Immature natural killer cell (primary cell): ENCODE results near the gene GAL3ST3. TPM values are rescaled to one million over a fixed set of nuclear protein-coding genes. Genes with fewer than 3 reads are reported as not detected.
A peak's percentile ranks its signal among the peaks of the same experiment; 100 is the strongest.
"Not testable (repeated sequence)": the region's sequence is repeated elsewhere in the genome, so short reads cannot be mapped to it uniquely, and the experiment has no call there.

Source experiments
- DNase-seq, 3 donors: peaks; one replicate each; pipeline ENCODE4 v3.0.0; 2022; ENCODE audit warnings: mixed read lengths in 1 of 3
- H3K27ac Mint-ChIP-seq, 6 donors: one replicate each; pipeline ENCODE4 v1.8.0; 2020; ENCODE audit warnings: mixed read lengths in 6 of 6, mild to moderate bottlenecking in 5 of 6, inconsistent platforms in 4 of 6, moderate library complexity in 3 of 6
- H3K27me3 Mint-ChIP-seq, 3 donors: one replicate each; pipeline ENCODE4 v1.8.0; 2020 to 2021; ENCODE audit warnings: low read depth in 3 of 3, mild to moderate bottlenecking in 3 of 3, mixed read lengths in 3 of 3, moderate library complexity in 3 of 3, inconsistent platforms in 1 of 3
- H3K36me3 Mint-ChIP-seq, 3 donors: one replicate each; pipeline ENCODE4 v1.8.0; 2020; ENCODE audit warnings: mixed read lengths in 3 of 3, inconsistent platforms in 2 of 3, mild to moderate bottlenecking in 2 of 3
- H3K4me1 Mint-ChIP-seq, 2 donors: one replicate each; pipeline ENCODE4 v1.8.0; 2020; ENCODE audit warnings: inconsistent platforms in 2 of 2, mild to moderate bottlenecking in 2 of 2, mixed read lengths in 2 of 2, moderate library complexity in 1 of 2
- H3K4me3 Mint-ChIP-seq, 5 donors: one replicate each; pipeline ENCODE4 v1.8.0; 2020; ENCODE audit warnings: mild to moderate bottlenecking in 5 of 5, mixed read lengths in 5 of 5, inconsistent platforms in 3 of 5, moderate library complexity in 3 of 5
- H3K9me3 Mint-ChIP-seq, 6 donors: one replicate each; pipeline ENCODE4 v1.8.0; 2020; ENCODE audit warnings: mild to moderate bottlenecking in 6 of 6, mixed read lengths in 6 of 6, inconsistent platforms in 4 of 6, moderate library complexity in 3 of 6
- polyA plus RNA-seq, 3 donors: library from polyadenylated mRNA; unstranded; fragments of 300-500 nt; fragmentation: Illumina TruSeq; gene quantifications; one replicate each; pipeline ENCODE4 v1.2.3, GENCODE V29; 2021

The GAL3ST3 gene
- not detected for polyA plus RNA-seq

DNA sequence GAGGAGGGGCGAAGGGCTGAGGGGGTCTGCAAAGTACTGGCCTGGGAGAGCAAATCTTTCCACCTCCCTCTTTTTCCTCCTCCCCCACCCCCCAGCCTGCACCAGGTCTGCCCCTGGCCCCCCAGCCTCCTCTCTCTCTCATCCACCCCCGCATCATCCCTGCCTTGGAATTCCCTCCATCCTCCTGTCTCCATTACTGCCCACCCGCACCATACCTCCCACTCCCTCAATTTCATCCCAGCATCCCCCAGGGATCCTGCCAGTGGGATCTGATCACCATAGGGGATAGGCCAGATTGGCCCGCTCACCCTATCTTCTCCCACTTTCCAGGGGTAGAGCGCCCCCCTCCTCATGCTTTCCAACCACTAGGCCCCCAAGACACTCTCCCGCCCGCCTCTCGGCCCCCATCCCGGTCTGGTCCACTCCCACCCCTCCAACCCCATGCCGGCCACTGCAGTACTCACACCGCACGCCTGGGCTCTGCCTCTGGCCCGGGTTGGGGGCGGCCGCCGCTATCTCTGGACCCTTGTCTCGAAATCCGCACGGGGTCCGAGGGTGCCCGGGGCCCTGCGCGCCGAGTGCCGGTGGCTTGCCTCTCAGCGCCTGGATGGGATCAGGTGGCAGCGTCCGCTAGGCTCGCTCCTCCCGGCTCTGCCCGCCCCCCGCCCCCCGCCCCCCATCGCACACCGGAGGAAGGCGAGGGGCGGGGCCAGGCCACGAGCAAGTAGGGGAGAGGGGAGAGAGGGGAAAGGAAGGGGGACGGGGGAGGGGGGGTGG lies at the start of gene GAL3ST3:
Gene GAL3ST3 (minus strand): TSS at position 615 of the 777 bp plus-strand sequence. CDS start 3,746 bp downstream, outside the sequence.
- H3K27me3 Mint-ChIP-seq, result peaks cover 0 to 15% (median 14%) of the 10 kb centered on the region in 3 donors
- H3K4me3 Mint-ChIP-seq, result no peak within 1 kb of the TSS
- H3K36me3 Mint-ChIP-seq, result peaks cover 0 to 9% (median 3%) of the 10 kb centered on the region in 3 donors
- no peak for DNase-seq
- H3K9me3 Mint-ChIP-seq, result no peaks in the 10 kb centered on the region
- no peak within 1 kb of the TSS for H3K27ac Mint-ChIP-seq
- H3K4me1 Mint-ChIP-seq, result peaks cover 36 to 43% of the 10 kb centered on the region in 2 donors

- not testable (repeated sequence) for H3K4me3 Mint-ChIP-seq, DNase-seq, H3K9me3 Mint-ChIP-seq, H3K36me3 Mint-ChIP-seq, H3K27me3 Mint-ChIP-seq, H3K27ac Mint-ChIP-seq
- peaks cover 13 to 22% of the 10 kb centered on the region in 2 donors for H3K4me1 Mint-ChIP-seq
Observed at GRCh38 chr11:66092125-66092524, 43.2 kb upstream of the GAL3ST3 start.

DNA sequence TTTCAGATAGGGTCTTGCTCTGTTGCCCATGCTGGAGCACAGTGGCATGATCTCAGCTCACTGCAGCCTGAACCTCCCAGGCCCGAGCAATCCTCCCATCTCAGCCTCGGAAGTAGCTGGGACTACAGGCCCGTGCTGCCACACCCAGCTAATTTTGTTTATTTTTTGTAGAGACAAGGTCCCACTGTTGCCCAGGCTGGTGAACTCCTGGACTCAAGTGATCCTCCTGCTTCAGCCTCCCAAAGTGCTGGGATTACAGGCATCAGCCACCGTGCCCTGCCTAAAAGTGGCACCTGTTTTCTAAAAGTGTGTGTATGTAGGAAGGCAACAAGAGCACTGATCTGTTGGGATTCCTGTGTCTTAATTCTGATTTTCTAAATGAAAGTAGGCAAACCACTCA lies 41.3 kb upstream of the GAL3ST3 start:
- Mint-ChIP-seq H3K4me3 (no peak overlapping the region), H3K27me3 (peaks cover 0 to 2% (median 0%) of the 10 kb centered on the region in 3 donors), H3K27ac (no peak overlapping the region), H3K36me3 (no peaks in the 10 kb centered on the region), H3K9me3 (no peaks in the 10 kb centered on the region), H3K4me1 (peaks cover 11 to 29% of the 10 kb centered on the region in 2 donors)
- no peak for DNase-seq

- Mint-ChIP-seq H3K9me3 (no peaks in the 10 kb centered on the region), H3K4me3 (no peak overlapping the region), H3K36me3 (no peaks in the 10 kb centered on the region), H3K4me1 (peaks cover 17 to 40% of the 10 kb centered on the region in 2 donors), H3K27ac (peak overlapping the region in 2 of 6 donors; percentile 17 to 35), H3K27me3 (peaks cover 0 to 2% (median 0%) of the 10 kb centered on the region in 3 donors)
- no peak for DNase-seq
Observed at GRCh38 chr11:66089067-66089466, 40.1 kb upstream of the GAL3ST3 start.

DNA sequence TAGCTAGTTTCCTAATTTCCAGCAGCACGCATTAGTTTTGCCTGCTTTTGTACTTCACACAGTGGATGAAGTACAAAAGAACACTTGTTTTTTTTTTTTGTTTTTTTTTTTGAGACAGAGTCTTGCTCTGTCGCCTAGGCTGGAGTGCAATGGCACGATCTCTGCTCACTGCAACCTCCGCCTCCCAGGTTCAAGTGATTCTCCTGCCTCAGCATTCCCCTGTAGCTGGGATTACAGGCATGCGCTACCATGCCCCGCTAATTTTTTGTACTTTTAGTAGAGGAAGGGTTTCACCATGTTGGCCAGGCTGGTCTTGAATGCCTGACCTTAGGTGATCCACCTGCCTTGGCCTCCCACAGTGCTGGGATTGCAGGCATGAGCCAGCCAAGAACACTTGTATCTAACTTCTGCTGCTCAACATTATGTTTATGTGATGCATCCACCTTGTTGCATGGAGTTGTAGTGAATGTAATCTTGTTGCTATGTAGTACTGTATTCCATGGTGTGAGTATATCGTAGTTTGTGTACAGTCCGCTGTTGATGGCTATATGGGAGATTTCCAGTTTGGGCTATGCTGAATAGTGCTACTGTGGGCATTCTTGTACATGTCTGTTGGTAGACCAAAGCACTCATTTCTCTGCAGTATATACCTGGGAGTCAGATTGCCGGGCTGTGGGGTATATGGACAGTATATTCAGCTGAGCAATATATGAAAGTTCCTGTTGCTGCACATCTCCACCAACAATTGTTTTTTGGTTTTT lies 38.4 kb upstream of the GAL3ST3 start:
- H3K9me3 Mint-ChIP-seq, result no peaks in the 10 kb centered on the region
- H3K27me3 Mint-ChIP-seq, result peaks cover 0 to 3% (median 0%) of the 10 kb centered on the region in 3 donors
- H3K4me1 Mint-ChIP-seq, result peaks cover 28 to 55% of the 10 kb centered on the region in 2 donors
- H3K36me3 Mint-ChIP-seq, result no peaks in the 10 kb centered on the region
- no peak overlapping the region for H3K4me3 Mint-ChIP-seq
- peak overlapping the region in 4 of 6 donors; percentile 36 to 77 (median 50) for H3K27ac Mint-ChIP-seq
- DNase-seq, result no peak

DNA sequence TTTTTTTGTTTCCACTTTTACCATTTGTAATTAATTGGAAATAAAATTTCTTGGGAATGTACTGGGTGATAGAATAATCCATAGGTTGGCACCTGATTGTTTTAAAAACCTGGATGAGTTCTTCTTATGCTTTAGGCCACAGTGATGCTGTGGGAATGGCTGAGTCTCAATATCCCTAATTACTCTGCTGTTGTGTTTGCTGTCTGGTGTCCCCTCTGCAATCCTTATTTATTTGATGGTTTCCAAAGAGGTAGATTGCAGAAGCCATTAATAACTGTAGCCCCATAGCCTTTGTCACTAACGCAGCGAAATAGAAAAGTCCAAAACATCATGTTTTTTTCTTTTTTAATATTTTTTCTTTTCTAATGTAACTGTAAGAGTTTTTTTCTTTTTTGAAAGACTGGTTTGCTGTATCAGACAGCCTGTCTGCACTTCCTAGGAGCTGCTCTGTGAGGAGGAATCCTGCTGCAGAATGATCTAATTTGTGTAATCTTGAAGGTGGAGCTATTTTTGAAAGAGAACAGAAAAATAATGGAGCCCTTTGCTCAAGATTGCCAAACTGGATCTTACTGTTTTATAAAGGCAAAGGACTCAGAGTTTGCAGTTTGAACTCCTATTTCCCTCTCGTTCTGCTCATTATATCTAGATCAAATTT lies 36.0 kb upstream of the GAL3ST3 start:
- Mint-ChIP-seq H3K36me3 (peaks cover 0 to under 1% (median 0%) of the 10 kb centered on the region in 3 donors), H3K27me3 (peaks cover 0 to 3% (median 0%) of the 10 kb centered on the region in 3 donors), H3K27ac (peak overlapping the region; percentile 46 to 95 (median 76)), H3K9me3 (no peaks in the 10 kb centered on the region), H3K4me1 (peaks cover 52 to 79% of the 10 kb centered on the region in 2 donors), H3K4me3 (no peak overlapping the region)
- no peak for DNase-seq

DNA sequence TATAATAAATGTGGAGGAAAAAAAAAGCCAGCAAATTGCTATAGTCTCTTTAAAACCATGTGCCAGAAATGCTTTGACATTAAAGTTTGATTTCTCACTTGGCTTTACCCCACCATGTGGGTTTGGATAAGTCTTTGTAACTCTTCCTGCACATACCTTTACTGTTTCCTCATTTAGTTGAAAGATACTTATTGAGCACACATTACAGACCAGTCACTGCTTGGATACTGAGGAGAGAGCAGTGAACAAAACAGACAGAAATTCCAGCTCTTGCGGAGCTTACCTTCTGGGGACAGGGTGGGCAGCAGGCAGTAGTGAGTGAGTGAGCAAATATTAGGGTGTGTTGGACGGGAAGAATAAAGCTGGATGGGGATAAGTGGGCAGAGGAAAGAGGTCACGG lies 34.8 kb upstream of the GAL3ST3 start:
- H3K9me3 Mint-ChIP-seq, result no peaks in the 10 kb centered on the region
- peaks cover 0 to 7% (median 0%) of the 10 kb centered on the region in 3 donors for H3K36me3 Mint-ChIP-seq
- H3K27ac Mint-ChIP-seq, result peak overlapping the region; percentile 29 to 95 (median 76)
- DNase-seq, result no peak
- H3K4me1 Mint-ChIP-seq, result peaks cover 64 to 84% of the 10 kb centered on the region in 2 donors
- no peak overlapping the region for H3K4me3 Mint-ChIP-seq
- H3K27me3 Mint-ChIP-seq, result peaks cover 0 to 3% (median 0%) of the 10 kb centered on the region in 3 donors

DNA sequence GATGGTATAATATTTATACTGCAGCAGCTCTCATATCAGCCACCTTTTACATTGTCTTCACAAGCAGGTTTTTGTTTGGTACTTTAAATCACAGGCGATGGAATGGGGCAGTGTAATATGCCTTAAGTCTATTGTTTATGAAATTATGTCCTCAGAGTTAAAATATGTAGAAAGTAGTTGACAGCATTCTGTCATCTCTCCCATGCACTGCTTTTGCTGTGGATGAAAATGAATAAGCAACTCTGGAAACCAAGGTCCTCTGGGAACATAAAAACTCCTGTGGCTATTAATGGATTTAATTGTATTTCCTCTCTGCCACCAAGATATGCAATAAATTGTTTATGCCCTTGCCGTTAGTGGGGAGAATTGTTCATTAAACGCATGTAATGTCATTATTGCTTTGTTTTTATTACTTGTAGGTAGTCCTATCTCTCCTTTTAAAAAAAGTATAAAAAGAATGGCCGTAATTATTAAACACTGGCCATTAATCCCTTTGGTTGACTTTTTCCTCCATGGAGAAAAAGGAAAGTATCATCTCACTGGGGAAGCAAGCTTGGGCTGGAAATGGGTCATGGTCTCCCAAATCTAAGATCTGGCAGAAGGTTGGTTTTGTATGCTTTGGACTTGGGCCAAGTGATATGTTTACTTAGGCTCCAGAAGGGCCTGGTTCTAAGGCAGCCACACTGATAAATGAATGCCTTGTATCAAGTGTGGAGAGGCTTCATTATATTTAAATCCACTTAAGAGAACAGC lies 34.2 kb upstream of the GAL3ST3 start:
- no peak for DNase-seq
- H3K4me3 Mint-ChIP-seq, result peak overlapping the region in 3 of 5 donors; percentile 4 to 24 (median 17)

GRCh38 chr11:66081505-66081904 lies 32.5 kb upstream of the GAL3ST3 start:
- peak; percentile 69 to 71 (median 69) for DNase-seq
- Mint-ChIP-seq H3K36me3 (peaks cover 7 to 15% (median 8%) of the 10 kb centered on the region in 3 donors), H3K4me3 (peak overlapping the region; percentile 85 to 97 (median 92)), H3K27ac (peak overlapping the region; percentile 92 to 99 (median 96)), H3K9me3 (no peaks in the 10 kb centered on the region), H3K4me1 (peaks cover 65 to 83% of the 10 kb centered on the region in 2 donors), H3K27me3 (peaks cover 0 to 1% (median 0%) of the 10 kb centered on the region in 3 donors)

More for the DNA sequence above, 34.2 kb upstream of the GAL3ST3 start:
- peaks cover 0 to 1% (median 0%) of the 10 kb centered on the region in 3 donors for H3K27me3 Mint-ChIP-seq
- H3K36me3 Mint-ChIP-seq, result peaks cover 4 to 13% (median 6%) of the 10 kb centered on the region in 3 donors
- no peaks in the 10 kb centered on the region for H3K9me3 Mint-ChIP-seq
- H3K27ac Mint-ChIP-seq, result peak overlapping the region; percentile 29 to 95 (median 72)
- peaks cover 68 to 84% of the 10 kb centered on the region in 2 donors for H3K4me1 Mint-ChIP-seq

DNA sequence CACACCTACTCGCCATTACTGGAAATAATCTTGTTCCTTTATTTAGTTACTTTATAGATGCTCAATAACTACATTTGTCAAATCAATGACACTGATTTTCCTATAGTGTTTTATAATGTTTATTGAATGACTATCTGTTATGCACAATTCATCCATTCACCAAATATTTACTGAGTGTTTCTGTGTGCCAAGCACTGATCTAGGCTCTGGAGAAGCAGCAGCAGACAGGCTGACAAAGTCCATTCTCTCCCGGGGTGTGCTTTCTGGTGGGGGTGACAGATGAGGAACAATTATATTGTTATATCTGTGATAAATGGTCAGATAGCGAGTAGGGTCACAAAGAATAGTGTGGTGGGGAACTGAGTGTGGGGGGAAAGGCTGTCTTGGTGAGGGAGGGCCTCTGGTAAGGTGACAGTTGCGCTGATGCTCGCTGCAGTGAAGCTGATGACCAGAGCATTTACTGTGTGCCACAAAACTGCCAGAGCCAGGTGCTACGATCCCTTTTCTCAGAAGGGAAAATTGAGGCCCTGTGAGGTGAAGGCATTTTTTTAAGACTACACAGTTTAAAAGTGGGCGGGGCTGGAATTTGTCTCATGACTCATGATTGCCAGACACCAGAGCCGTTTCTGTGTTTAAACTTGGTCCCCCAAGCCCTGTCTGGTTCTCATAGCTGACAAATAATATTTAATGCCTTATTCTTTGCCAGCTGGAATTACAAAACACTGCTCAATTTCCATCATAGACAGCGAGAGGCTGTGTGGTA lies 31.3 kb upstream of the GAL3ST3 start:
- H3K27ac Mint-ChIP-seq, result peak overlapping the region; percentile 92 to 99 (median 96)
- H3K4me1 Mint-ChIP-seq, result peaks cover 65 to 82% of the 10 kb centered on the region in 2 donors
- H3K27me3 Mint-ChIP-seq, result peaks cover 0 to 1% (median 0%) of the 10 kb centered on the region in 3 donors
- H3K4me3 Mint-ChIP-seq, result peak overlapping the region; percentile 85 to 97 (median 92)
- peaks cover 7 to 15% (median 8%) of the 10 kb centered on the region in 3 donors for H3K36me3 Mint-ChIP-seq
- no peaks in the 10 kb centered on the region for H3K9me3 Mint-ChIP-seq
- DNase-seq, result peak in 2 of 3 donors; percentile 27 to 42

DNA sequence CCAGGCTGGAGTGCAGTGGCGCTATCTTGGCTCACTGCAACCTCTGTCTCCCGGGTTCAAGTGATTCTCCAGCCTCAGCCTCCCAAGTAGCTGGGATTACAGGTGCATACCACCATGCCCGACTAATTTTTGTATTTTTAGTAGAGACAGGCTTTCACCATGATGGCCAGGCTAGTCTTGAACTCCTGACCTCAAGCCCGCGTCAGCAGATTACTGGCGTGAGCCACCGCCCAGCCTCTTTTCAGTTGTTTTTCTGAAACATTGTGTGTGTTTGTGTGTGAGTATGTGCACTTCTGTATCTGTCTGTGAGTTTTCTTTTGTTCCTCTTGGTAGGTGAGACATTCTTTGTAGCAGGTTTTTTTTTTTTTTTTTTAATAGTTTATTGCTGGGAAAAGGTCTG lies 30.0 kb upstream of the GAL3ST3 start:
- not testable (repeated sequence) for DNase-seq, H3K9me3 Mint-ChIP-seq, H3K27me3 Mint-ChIP-seq
- Mint-ChIP-seq H3K36me3 (peaks cover 8 to 22% (median 13%) of the 10 kb centered on the region in 3 donors), H3K27ac (peak overlapping the region; percentile 64 to 99 (median 84)), H3K4me1 (peaks cover 63 to 78% of the 10 kb centered on the region in 2 donors), H3K4me3 (peak overlapping the region in 1 of 5 donors; percentile 12)

GRCh38 chr11:66077927-66078326 lies 29.0 kb upstream of the GAL3ST3 start:
- peaks cover 12 to 22% (median 13%) of the 10 kb centered on the region in 3 donors for H3K36me3 Mint-ChIP-seq
- peaks cover 58 to 78% of the 10 kb centered on the region in 2 donors for H3K4me1 Mint-ChIP-seq
- DNase-seq, result no peak
- H3K27me3 Mint-ChIP-seq, result no peaks in the 10 kb centered on the region
- no peaks in the 10 kb centered on the region for H3K9me3 Mint-ChIP-seq
- H3K27ac Mint-ChIP-seq, result peak overlapping the region in 4 of 6 donors; percentile 18 to 99 (median 90)
- no peak overlapping the region for H3K4me3 Mint-ChIP-seq
